ENCODE results near the gene CDK10. TPM values are rescaled to one million over a fixed set of nuclear protein-coding genes. Genes with fewer than 3 reads are reported as not detected.
A peak's percentile ranks its signal among the peaks of the same experiment; 100 is the strongest.

Gene CDK10
- total RNA-seq, 1 experiment from 2014 or later = 106 TPM

- no peak for DNase-seq
- intact Hi-C loops (cut with micrococcal nuclease; ENCODE audit: unreplicated experiment) = no loop called here
- no peak overlapping the region for H3K4me3 Mint-ChIP-seq (ENCODE audit: low read depth, unreplicated experiment)
- BruUV-seq (replicated peaks) = no TSS peak
- H3K27me3 Mint-ChIP-seq (ENCODE audit: unreplicated experiment) = no peaks in the 10 kb centered on the region
- H3K9me3 Mint-ChIP-seq (ENCODE audit: low read depth, unreplicated experiment) = no peaks in the 10 kb centered on the region
- no peaks in the 10 kb centered on the region for H3K4me1 Mint-ChIP-seq (ENCODE audit: low read depth, unreplicated experiment)
- no peak overlapping the region for H3K27ac Mint-ChIP-seq (ENCODE audit: unreplicated experiment)
- peaks cover 18% of the 10 kb centered on the region for H3K36me3 Mint-ChIP-seq (ENCODE audit: insufficient read depth, unreplicated experiment)
- CTCF ChIA-PET = no interaction called here
- TF ChIP-seq, protein P1, sequence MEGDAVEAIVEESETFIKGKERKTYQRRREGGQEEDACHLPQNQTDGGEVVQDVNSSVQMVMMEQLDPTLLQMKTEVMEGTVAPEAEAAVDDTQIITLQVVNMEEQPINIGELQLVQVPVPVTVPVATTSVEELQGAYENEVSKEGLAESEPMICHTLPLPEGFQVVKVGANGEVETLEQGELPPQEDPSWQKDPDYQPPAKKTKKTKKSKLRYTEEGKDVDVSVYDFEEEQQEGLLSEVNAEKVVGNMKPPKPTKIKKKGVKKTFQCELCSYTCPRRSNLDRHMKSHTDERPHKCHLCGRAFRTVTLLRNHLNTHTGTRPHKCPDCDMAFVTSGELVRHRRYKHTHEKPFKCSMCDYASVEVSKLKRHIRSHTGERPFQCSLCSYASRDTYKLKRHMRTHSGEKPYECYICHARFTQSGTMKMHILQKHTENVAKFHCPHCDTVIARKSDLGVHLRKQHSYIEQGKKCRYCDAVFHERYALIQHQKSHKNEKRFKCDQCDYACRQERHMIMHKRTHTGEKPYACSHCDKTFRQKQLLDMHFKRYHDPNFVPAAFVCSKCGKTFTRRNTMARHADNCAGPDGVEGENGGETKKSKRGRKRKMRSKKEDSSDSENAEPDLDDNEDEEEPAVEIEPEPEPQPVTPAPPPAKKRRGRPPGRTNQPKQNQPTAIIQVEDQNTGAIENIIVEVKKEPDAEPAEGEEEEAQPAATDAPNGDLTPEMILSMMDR (IDR thresholded peaks at IDR 0.05; ENCODE audit: unreplicated experiment) = no peak
Observed at GRCh38 chr16:89672177-89672941, 14.1 kb upstream of the CDK10 start.

DNA sequence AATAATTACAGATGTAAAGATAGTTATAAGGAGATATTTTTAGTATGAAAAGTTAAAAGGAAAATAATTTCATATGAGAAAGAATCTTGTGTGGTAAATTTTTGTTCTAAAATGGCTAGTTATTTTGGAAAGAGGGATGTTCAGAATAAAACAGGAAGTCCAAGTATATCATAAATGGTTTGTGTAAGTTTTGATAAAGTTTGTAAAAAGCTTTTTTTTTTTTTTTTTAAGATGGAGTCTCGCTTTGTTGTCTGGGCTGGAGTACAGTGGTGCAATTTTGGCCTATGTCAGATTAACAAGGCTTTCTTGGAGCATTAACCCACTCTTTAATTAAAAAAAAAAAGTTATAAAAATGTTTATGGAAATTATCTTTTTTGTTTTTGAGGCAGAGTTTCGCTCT lies 8.2 kb upstream of the CDK10 start:
- TF ChIP-seq, protein P1 (IDR thresholded peaks at IDR 0.05; ENCODE audit: unreplicated experiment) = no peak
- Mint-ChIP-seq H3K4me1 (ENCODE audit: low read depth, unreplicated experiment) (no peaks in the 10 kb centered on the region), H3K9me3 (ENCODE audit: low read depth, unreplicated experiment) (no peaks in the 10 kb centered on the region), H3K27me3 (ENCODE audit: unreplicated experiment) (no peaks in the 10 kb centered on the region), H3K36me3 (ENCODE audit: insufficient read depth, unreplicated experiment) (peaks cover 7% of the 10 kb centered on the region), H3K4me3 (ENCODE audit: low read depth, unreplicated experiment) (no peak overlapping the region), H3K27ac (ENCODE audit: unreplicated experiment) (no peak overlapping the region)
- CTCF ChIA-PET = interaction anchor here (0.7 kb wide), 1 partner anchor 22 kb away, joined by 5 read pairs; no protein-coding TSS in a partner anchor
- BruUV-seq (replicated peaks) = no TSS peak
- intact Hi-C loops (cut with micrococcal nuclease; ENCODE audit: unreplicated experiment) = no loop called here
- DNase-seq = no peak

GRCh38 chr16:89685916-89686315 lies 573 bp upstream of the CDK10 start:
- H3K36me3 Mint-ChIP-seq (ENCODE audit: insufficient read depth, unreplicated experiment) = peaks cover 61% of the 10 kb centered on the region
- TF ChIP-seq, protein P1 (IDR thresholded peaks at IDR 0.05; ENCODE audit: unreplicated experiment) = no peak
- CTCF ChIA-PET = interaction anchor here (0.5 to 1.5 kb wide), 4 partner anchors 15 to 118 kb away, joined by 3 to 17 read pairs (median 6); partner anchors contain the start of genes CHMP1A, SPATA2L and SPATA33
- H3K27me3 Mint-ChIP-seq (ENCODE audit: unreplicated experiment) = no peaks in the 10 kb centered on the region
- H3K4me1 Mint-ChIP-seq (ENCODE audit: low read depth, unreplicated experiment) = peaks cover 10% of the 10 kb centered on the region
- H3K27ac Mint-ChIP-seq (ENCODE audit: unreplicated experiment) = no peak overlapping the region
- no TSS peak for BruUV-seq (replicated peaks)
- no peak for DNase-seq
- intact Hi-C loops (cut with micrococcal nuclease; ENCODE audit: unreplicated experiment) = no loop called here
- H3K9me3 Mint-ChIP-seq (ENCODE audit: low read depth, unreplicated experiment) = no peaks in the 10 kb centered on the region
- H3K4me3 Mint-ChIP-seq (ENCODE audit: low read depth, unreplicated experiment) = peak overlapping the region; percentile 82

DNA sequence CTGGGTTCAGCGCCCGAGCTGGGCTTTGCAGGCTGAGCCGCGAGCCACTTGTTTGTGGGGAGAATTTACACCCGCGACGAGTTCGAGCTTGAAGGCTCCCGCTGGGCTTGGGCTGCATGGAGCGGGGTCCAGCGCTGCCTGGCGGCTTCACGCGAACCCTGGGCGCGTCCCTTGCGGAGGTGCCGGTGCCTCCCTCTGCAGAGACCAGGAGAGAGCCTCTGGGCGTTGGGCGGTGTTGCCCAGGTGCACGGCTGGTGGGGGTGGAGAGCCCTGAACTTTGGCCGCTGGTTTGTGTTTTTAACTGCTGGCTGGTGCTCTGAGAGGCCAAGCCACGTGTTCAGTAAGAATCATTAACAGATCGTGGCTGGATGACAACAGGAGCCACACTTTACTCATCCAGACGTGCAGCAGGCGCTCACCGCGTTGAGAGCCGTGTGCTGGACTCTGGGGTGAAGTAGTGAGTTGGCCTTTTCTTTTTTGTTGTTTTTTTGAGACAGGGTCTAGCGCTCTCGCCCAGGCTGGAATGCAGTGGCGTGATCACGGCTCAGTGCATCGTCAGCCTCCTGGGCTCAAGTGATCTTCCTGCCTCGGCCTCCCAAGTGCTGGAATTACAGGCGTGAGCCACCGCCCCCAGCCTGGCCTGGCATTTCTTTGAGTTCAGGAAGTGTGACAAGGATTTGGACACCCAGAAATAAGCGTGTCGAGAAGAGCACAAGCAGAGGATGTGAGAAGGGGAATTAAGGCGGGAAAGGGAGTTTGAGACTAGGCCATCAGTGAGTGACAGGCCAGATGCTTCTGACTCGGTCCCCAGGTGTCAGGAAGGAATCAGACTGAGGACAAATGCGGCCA lies 827 bp downstream of the CDK10 start:
- H3K4me1 Mint-ChIP-seq (ENCODE audit: low read depth, unreplicated experiment) = peaks cover 10% of the 10 kb centered on the region
- intact Hi-C loops (cut with micrococcal nuclease; ENCODE audit: unreplicated experiment) = no loop called here
- H3K36me3 Mint-ChIP-seq (ENCODE audit: insufficient read depth, unreplicated experiment) = peaks cover 75% of the 10 kb centered on the region
- peak overlapping the region; percentile 82 for H3K4me3 Mint-ChIP-seq (ENCODE audit: low read depth, unreplicated experiment)
- TSS peak; percentile 48 for BruUV-seq (replicated peaks)
- H3K9me3 Mint-ChIP-seq (ENCODE audit: low read depth, unreplicated experiment) = no peaks in the 10 kb centered on the region
- DNase-seq = peak; percentile 85
- peak overlapping the region; percentile 65 for H3K27ac Mint-ChIP-seq (ENCODE audit: unreplicated experiment)
- H3K27me3 Mint-ChIP-seq (ENCODE audit: unreplicated experiment) = no peaks in the 10 kb centered on the region
- CTCF ChIA-PET = interaction anchor here (1.1 to 1.5 kb wide), 3 partner anchors 13 to 30 kb away, joined by 4 to 17 read pairs (median 7); partner anchors contain the start of genes CHMP1A, SPATA2L and SPATA33
- TF ChIP-seq, protein P1 (IDR thresholded peaks at IDR 0.05; ENCODE audit: unreplicated experiment) = no peak

Measured in Calu3 (cell line).